ENCODE data around the gene FEN1. TPM values are rescaled to one million over a fixed set of nuclear protein-coding genes. Genes with fewer than 3 reads are reported as not detected.

Gene FEN1
- total and polyA plus RNA-seq, 2 of the 8 experiments (the other 6 are each of a cell fraction or from before 2014, with no cell fraction given), result 52.6 to 86.1 TPM

- peak; percentile 62; the same call in 1 of the 2 replicates for TF ChIP-seq ATF2 (IDR thresholded peaks at IDR 0.05; ENCODE audit: low read length)
- no peak for TF ChIP-seq SP4 (IDR thresholded peaks at IDR 0.05; ENCODE audit: low read length)
- TF ChIP-seq EZH2 (IDR thresholded peaks at IDR 0.05; ENCODE audit: low read depth, low read length, severe bottlenecking), result no peak
- TF ChIP-seq MAFK (IDR thresholded peaks at IDR 0.05; ENCODE audit: low read depth, low read length), result no peak
- peak; percentile 30 to 62; a peak in 2 of 3 replicates for TF ChIP-seq POLR2A (IDR thresholded peaks at IDR 0.05; ENCODE audit: control extremely low read depth in 1 of 2, low read depth in 2 of 2, low read length in 2 of 2)
These were observed 4.7 kb downstream of the FEN1 start (continued) for GRCh38 chr11:61797263-61797944.
